ENCODE measurements around the gene CHAMP1. TPM values are rescaled to one million over a fixed set of nuclear protein-coding genes. Genes with fewer than 3 reads are reported as not detected.

Gene CHAMP1
- total RNA-seq, 1 experiment from 2014 or later, result 21.7 TPM

- in situ Hi-C loops (cut with HindIII; ENCODE audit: low pct_unique_long_range_greater_than_20kb, low sequenced_read_pairs), result no loop called here
- DNase-seq (ENCODE audit: low read depth, low spot score), result no peak
Observed at GRCh38 chr13:114286808-114287207, 27.5 kb upstream of the CHAMP1 start.

GRCh38 chr13:114288157-114288591 is 26.1 kb upstream of the CHAMP1 start:
- no peak for DNase-seq (ENCODE audit: low read depth, low spot score)
- in situ Hi-C loops (cut with HindIII; ENCODE audit: low pct_unique_long_range_greater_than_20kb, low sequenced_read_pairs), result no loop called here

- in situ Hi-C loops (cut with HindIII; ENCODE audit: low pct_unique_long_range_greater_than_20kb, low sequenced_read_pairs), result no loop called here
- no peak for DNase-seq (ENCODE audit: low read depth, low spot score)
Observed at GRCh38 chr13:114296448-114296847, 17.9 kb upstream of the CHAMP1 start.

DNA sequence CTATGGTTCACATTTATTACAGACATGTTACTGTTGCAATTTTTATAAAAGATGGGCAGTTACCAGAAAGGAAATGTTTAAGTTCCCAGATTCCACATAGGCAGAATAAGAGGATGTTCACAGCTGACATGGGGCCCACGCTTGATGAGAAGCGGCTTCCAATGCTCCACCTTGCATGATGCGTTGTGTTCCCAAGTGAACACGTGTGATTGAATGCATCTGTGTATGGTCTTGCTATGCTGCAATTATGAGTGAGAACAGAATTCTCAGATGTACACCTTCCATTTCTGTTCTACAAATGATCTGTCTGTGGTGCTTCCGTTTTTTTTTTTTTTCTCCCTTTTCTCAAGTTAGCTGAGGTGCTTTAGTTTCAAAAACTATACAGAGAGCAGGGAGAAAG is 17.4 kb upstream of the CHAMP1 start:
- DNase-seq (ENCODE audit: low read depth, low spot score), result no peak
- in situ Hi-C loops (cut with HindIII; ENCODE audit: low pct_unique_long_range_greater_than_20kb, low sequenced_read_pairs), result no loop called here

- no peak for DNase-seq (ENCODE audit: low read depth, low spot score)
- in situ Hi-C loops (cut with HindIII; ENCODE audit: low pct_unique_long_range_greater_than_20kb, low sequenced_read_pairs), result no loop called here
Observed at GRCh38 chr13:114298866-114299265, 15.4 kb upstream of the CHAMP1 start.

- no peak for DNase-seq (ENCODE audit: low read depth, low spot score)
- in situ Hi-C loops (cut with HindIII; ENCODE audit: low pct_unique_long_range_greater_than_20kb, low sequenced_read_pairs), result no loop called here
Observed at GRCh38 chr13:114299604-114300305, 14.5 kb upstream of the CHAMP1 start.

DNA sequence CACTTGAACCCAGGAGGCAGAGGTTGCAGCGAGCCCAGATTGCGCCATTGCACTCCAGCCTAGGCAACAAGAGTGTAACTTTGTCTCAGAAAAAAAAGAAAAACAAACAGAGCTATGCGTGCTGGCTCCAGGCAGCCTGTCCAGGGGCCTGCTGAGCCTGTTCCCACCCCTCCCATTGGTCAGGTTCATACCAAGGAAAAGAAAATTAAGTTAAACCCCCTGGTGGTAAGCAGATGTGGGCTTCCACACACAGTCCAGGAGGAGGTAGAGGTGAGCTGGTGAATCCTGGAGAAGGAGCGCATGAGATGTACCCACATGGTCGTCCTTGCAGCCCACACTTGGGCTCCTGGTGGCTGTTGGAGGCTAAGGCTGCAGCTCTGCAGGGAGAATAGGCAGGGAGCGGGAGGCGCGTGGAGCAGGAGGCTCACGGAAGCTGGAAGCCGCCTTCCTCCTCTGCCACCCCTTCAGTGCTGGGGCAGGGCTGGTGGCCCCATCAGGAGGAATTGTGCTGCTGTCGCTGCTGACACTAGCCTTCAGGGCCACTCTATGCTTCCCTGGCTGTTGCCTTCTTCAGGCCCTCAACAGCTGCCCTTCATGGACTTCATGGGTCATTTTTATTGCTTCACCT is 10.5 kb upstream of the CHAMP1 start:
- no peak for DNase-seq (ENCODE audit: low read depth, low spot score)
- in situ Hi-C loops (cut with HindIII; ENCODE audit: low pct_unique_long_range_greater_than_20kb, low sequenced_read_pairs), result no loop called here

DNA sequence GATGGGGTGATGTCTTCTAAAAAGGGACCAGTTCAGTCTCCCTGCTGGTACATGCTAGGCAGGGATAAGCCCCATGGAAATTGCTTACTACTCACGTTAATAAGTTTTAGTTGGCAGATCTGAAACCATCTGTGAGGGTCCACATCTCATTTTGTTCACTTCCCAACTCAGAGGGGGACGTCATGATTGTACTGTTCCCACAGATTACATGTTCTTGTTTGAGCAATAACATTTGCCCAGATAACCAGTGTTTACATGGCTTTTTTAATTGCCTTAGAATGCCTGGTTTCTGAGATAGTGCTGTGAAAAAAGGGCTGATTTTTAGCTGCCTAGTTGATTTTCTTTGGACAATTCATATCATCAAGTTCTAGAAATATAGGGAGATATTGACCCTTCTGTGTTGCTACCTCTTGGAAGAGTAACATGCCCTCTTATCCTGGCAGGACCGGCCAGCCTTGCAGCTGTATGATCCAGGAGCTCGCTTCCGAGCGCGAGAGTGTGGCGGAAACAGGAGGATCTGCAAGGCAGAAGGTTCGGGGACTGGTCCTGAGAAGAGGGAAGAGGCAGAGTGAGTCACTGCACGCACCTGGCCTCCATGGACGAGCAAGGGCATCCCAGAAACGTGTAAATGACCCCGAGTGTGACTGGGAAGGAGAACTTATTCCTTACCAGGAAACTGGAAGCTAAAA is 9.8 kb upstream of the CHAMP1 start:
- no peak for DNase-seq (ENCODE audit: low read depth, low spot score)
- in situ Hi-C loops (cut with HindIII; ENCODE audit: low pct_unique_long_range_greater_than_20kb, low sequenced_read_pairs), result no loop called here

GRCh38 chr13:114309086-114309485 is 5.2 kb upstream of the CHAMP1 start:
- in situ Hi-C loops (cut with HindIII; ENCODE audit: low pct_unique_long_range_greater_than_20kb, low sequenced_read_pairs), result no loop called here
- no peak for DNase-seq (ENCODE audit: low read depth, low spot score)

DNA sequence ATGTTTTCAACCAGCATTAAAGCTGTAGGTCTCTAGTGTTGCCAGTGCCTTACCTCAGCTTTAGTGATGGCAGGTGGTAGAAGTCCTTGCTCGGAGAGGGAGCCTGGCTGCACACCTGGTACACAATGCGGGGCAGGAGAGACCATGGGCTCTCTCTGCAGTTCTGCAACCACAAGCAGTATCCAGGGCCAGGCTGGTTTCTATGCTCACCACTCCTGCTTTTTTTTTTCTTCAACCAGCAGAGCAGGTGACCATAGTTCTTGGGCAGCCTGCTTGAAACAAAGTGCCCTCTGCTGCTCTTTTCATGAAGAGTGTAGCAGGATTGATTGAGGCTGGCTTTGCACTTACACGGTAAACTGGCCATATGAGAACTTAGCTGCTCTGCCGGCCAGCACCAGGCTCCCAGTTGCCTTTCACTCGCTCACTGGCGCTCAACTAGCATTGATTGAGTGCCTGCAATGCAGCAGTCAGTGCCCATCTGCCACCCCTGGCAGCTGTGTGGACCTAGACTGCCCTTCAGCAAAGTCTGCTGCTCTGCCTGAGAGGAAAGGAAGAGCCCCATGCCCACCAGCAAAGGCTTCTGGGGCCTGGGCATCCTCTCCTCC is 4.4 kb upstream of the CHAMP1 start:
- in situ Hi-C loops (cut with HindIII; ENCODE audit: low pct_unique_long_range_greater_than_20kb, low sequenced_read_pairs), result no loop called here

DNA sequence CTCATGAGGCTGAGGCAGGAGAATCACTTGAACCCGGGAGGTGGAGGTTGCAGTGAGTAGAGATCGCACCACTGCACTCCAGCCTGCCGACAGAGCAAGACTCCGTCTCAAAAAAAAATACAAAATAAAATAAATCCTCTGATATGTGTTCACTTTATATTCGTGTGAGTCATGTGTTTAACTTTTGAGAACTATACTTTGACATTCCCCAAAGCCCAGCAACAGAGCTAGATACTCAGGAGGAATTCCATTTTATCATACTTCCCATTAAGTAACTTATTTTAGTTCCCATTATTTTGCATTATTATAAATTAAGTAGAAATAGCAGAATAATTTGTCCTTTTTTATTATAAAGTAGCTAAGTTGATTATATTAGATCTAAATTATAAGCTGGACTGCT is 3.3 kb upstream of the CHAMP1 start:
- in situ Hi-C loops (cut with HindIII; ENCODE audit: low pct_unique_long_range_greater_than_20kb, low sequenced_read_pairs), result no loop called here
- no peak for DNase-seq (ENCODE audit: low read depth, low spot score)

More for the DNA sequence above, 4.4 kb upstream of the CHAMP1 start:
- DNase-seq (ENCODE audit: low read depth, low spot score), result peak; percentile 37

- in situ Hi-C loops (cut with HindIII; ENCODE audit: low pct_unique_long_range_greater_than_20kb, low sequenced_read_pairs), result no loop called here
- DNase-seq (ENCODE audit: low read depth, low spot score), result no peak
Observed at GRCh38 chr13:114311387-114311786, 2.9 kb upstream of the CHAMP1 start.

DNA sequence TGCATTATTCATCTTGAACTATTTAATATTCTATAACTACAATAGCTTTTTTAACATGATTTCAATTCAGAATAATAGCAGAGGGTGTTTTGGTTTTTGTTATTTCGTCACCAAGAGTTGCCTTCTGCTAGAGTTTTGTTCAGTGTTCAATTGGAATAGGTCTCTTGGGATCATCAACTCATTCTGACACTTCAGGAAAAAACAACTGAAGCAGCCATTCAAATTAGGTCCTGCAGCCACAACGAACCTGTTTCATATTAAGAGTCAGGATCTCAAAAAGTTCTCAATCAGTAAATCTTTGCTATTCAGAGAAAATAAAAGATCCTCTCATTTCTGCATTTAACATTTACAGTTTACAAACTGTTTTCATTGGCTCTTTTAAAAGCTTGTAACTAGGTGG is 2.4 kb upstream of the CHAMP1 start:
- in situ Hi-C loops (cut with HindIII; ENCODE audit: low pct_unique_long_range_greater_than_20kb, low sequenced_read_pairs), result no loop called here
- peak; percentile 22 for DNase-seq (ENCODE audit: low read depth, low spot score)

DNA sequence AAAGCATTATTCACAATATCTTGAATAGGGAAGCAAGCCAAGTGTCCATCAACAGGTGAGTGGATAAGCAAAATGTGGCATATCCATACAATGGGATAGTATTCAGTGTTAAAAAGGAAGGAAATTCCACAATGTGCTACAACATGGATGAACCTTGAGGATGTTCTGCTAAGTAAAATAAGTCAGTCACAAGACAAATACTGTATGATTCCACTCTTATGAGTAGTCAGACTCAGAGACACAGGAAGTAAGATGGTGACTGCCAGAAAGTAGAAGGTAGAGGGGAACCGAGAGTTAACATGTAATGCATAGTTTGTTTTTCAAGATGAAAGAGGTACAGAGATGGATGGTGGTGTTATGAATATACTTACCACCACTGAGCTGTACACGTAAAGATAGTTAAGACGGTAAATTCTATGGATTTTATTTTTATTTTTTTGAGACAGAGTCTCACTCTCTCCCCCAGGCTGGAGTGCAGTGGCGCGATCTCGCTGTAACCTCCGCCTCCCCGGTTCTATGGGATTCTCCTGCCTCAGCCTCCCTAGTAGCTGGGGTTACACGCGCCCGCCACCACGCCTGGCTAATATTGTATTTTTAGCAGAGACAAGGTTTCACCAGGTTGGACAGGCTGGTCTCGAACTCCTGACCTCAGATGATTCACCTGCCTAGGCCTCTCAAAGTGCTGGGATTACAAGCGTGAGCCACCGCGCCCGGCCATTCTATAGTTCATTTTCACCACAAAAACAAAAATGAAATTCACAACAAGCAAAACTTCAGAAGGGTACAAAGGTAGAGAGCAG is 1.0 kb upstream of the CHAMP1 start:
- DNase-seq (ENCODE audit: low read depth, low spot score), result no peak

GRCh38 chr13:114315074-114315785 is 927 bp downstream of the CHAMP1 start:
- peak; percentile 98 for DNase-seq (ENCODE audit: low read depth, low spot score)
- in situ Hi-C loops (cut with HindIII; ENCODE audit: low pct_unique_long_range_greater_than_20kb, low sequenced_read_pairs), result no loop called here

More for the DNA sequence above, 1.0 kb upstream of the CHAMP1 start:
- in situ Hi-C loops (cut with HindIII; ENCODE audit: low pct_unique_long_range_greater_than_20kb, low sequenced_read_pairs), result no loop called here

DNA sequence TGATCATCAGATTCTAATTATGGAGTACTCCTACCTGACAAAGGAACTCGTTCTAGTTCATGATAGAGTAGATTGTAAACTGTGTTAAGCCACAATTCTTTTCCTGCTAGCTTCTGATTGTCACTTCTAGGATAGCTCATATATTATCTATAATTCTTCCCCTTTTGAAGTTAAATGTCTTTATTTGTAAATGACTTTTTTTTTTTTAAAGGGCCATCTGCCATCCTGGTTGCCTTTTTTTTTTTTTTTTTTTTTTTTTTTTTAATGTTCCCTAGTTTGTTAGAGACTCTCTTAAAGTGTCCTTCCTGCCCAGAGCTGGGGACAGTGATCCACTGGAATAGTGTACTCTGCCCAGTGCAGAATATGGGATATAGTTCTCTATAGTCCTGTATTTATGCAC is 4.3 kb downstream of the CHAMP1 start:
- in situ Hi-C loops (cut with HindIII; ENCODE audit: low pct_unique_long_range_greater_than_20kb, low sequenced_read_pairs), result no loop called here
- no peak for DNase-seq (ENCODE audit: low read depth, low spot score)

- no peak for DNase-seq (ENCODE audit: low read depth, low spot score)
- in situ Hi-C loops (cut with HindIII; ENCODE audit: low pct_unique_long_range_greater_than_20kb, low sequenced_read_pairs), result no loop called here
Observed at GRCh38 chr13:114319441-114319913, 5.2 kb downstream of the CHAMP1 start.

Data from SK-MEL-5 (cell line).